A549 (cell line): ENCODE measurements around the gene CLASP2. TPM values are rescaled to one million over a fixed set of nuclear protein-coding genes. Genes with fewer than 3 reads are reported as not detected.
"Not testable (repeated sequence)": the region's sequence is repeated elsewhere in the genome, so short reads cannot be mapped to it uniquely, and the experiment has no call there.

Experiments
- ATAC-seq, 2 experiments: fragments of 200-7000 bp in 1 of 2; fragments of >200 bp in 1 of 2; cut with Nextera tagmentation in 1 of 2; cut with Tn5 transposase in 1 of 2; 3 replicates each; pipeline versions ENCODE4 v1.8.0 to v1.9.1; 2018 to 2020; ENCODE audit warnings: mild to moderate bottlenecking in 1 of 2, moderate library complexity in 1 of 2
- CTCF ChIA-PET: fragments of 300-600 bp; sonication (Branson Sonifier 250); formaldehyde crosslinking; extraction: SDS; loops from one replicate; lab custom pipeline; 2021; ENCODE audit warnings: antibody characterized with exemption, inconsistent platforms; lab: Yijun Ruan, JAX
- POLR2A ChIA-PET: fragments of 350-600 bp; formaldehyde crosslinking; extraction: SDS; loops from one replicate; lab custom pipeline; 2021; ENCODE audit warnings: antibody characterized with exemption, inconsistent platforms; lab: Yijun Ruan, JAX
- DNase-seq, 2 experiments: peaks; one replicate each; pipeline versions ENCODE4 v3.0.0 to v3.0.0-alpha.2; 2011 to 2016; ENCODE audit warnings: low read depth in 1 of 2, low spot score in 1 of 2
- FAIRE-seq: peaks from 2 replicates; lab custom pipeline; 2011; peaks lifted over from hg19 to GRCh38; lab: Jason Lieb, UNC
- H3K27ac ChIP-seq, 2 experiments: fragments of >200 bp; sonication (Bioruptor Twin); formaldehyde crosslinking; 3 replicates each; pipeline ENCODE4 v1.5.1; 2016 to 2017
- H3K4me1 ChIP-seq: fragments of >200 bp; sonication (Bioruptor Twin); formaldehyde crosslinking; 3 replicates; pipeline ENCODE4 v1.6.1; 2016
- H3K4me2 ChIP-seq: fragments of >200 bp; sonication (Bioruptor Twin); formaldehyde crosslinking; 3 replicates; pipeline ENCODE4 v1.6.1; 2016
- H3K4me3 ChIP-seq: fragments of >200 bp; sonication (Bioruptor Twin); formaldehyde crosslinking; 3 replicates; pipeline ENCODE4 v1.5.1; 2016
- H3K9me3 ChIP-seq: fragments of >200 bp; sonication (Bioruptor Twin); formaldehyde crosslinking; 3 replicates; pipeline ENCODE4 v1.6.1; 2016
- BHLHE40 ChIP-seq: IDR thresholded peaks from 2 replicates; pipeline ENCODE4 v1.6.1; 2012; ENCODE audit warnings: low read depth, low read length, inconsistent platforms
- CBX8 ChIP-seq: fragments of 200-600 bp; sonication (generic); IDR thresholded peaks from 2 replicates; pipeline ENCODE4 v1.6.1; 2016
- CHD4 ChIP-seq: fragments of 200-600 bp; sonication (generic); IDR thresholded peaks from 2 replicates; pipeline ENCODE4 v1.6.1; 2016; ENCODE audit warnings: antibody characterized with exemption, mild to moderate bottlenecking, borderline replicate concordance
- EHMT2 ChIP-seq: fragments of 200-600 bp; sonication (generic); IDR thresholded peaks from 2 replicates; pipeline ENCODE4 v1.6.1; 2016; ENCODE audit warnings: antibody characterized with exemption, low read depth, mild to moderate bottlenecking, moderate library complexity
- ESRRA ChIP-seq: fragments of 150-350 bp; IDR thresholded peaks from 2 replicates; pipeline ENCODE4 v1.6.1; 2014; ENCODE audit warnings: mild to moderate bottlenecking, low read length, borderline replicate concordance
- FOSB ChIP-seq: fragments of 250-450 bp; sonication (Bioruptor Pico); IDR thresholded peaks from 2 replicates; pipeline ENCODE4 v1.5.0; 2020; ENCODE audit warnings: mild to moderate bottlenecking, moderate library complexity
- HDAC2 ChIP-seq: fragments of 200-600 bp; sonication (generic); IDR thresholded peaks from 2 replicates; pipeline ENCODE4 v1.6.1; 2016
- JUN ChIP-seq, 2 experiments: fragments of >200 bp; sonication (Bioruptor Twin); formaldehyde crosslinking; IDR thresholded peaks; 2 replicates in 1 of 2; 3 replicates in 1 of 2; pipeline ENCODE4 v1.6.1; 2016 to 2017
- NFE2L2 ChIP-seq: fragments of 150-350 bp; conservative IDR thresholded peaks from 2 replicates; pipeline ENCODE4 v1.6.1; 2014; ENCODE audit warnings: low read length
- NR3C1 ChIP-seq: fragments of >200 bp; sonication (Bioruptor Twin); formaldehyde crosslinking; IDR thresholded peaks from 3 replicates; pipeline ENCODE4 v1.6.1; 2017
- POLR2A ChIP-seq: IDR thresholded peaks from 2 replicates; pipeline ENCODE4 v1.6.1; 2012; ENCODE audit warnings: mild to moderate bottlenecking, low read length
- POLR2AphosphoS2 ChIP-seq: conservative IDR thresholded peaks from 2 replicates; pipeline ENCODE4 v1.6.1; 2012; ENCODE audit warnings: low read length, improper control_type of control experiment, inconsistent platforms
- RAD21 ChIP-seq, 2 experiments: fragments of >200 bp in 1 of 2; sonication (Bioruptor Twin) in 1 of 2; formaldehyde crosslinking in 1 of 2; IDR thresholded peaks in 1 of 2; conservative IDR thresholded peaks in 1 of 2; 2 replicates in 1 of 2; 3 replicates in 1 of 2; pipeline ENCODE4 v1.6.1; 2012 to 2018; ENCODE audit warnings: inconsistent platforms in 1 of 2
- RFX5 ChIP-seq: fragments of 450-650 bp; IDR thresholded peaks from 2 replicates; pipeline ENCODE4 v1.7.1; 2014; ENCODE audit warnings: antibody characterized with exemption, mild to moderate bottlenecking, moderate library complexity
- SREBF2 ChIP-seq: fragments of 450-650 bp; IDR thresholded peaks from 2 replicates; pipeline ENCODE4 v1.6.1; 2014; ENCODE audit warnings: mild to moderate bottlenecking, moderate library complexity
- TFCP2L1 ChIP-seq: fragments of 250-450 bp; sonication (Bioruptor Pico); IDR thresholded peaks from 2 replicates; pipeline ENCODE4 v1.5.0; 2021; ENCODE audit warnings: mild to moderate bottlenecking
- TP53 ChIP-seq: fragments of 250-450 bp; sonication (Bioruptor Pico); IDR thresholded peaks from 2 replicates; pipeline ENCODE4 v1.5.0; 2021; ENCODE audit warnings: mild to moderate bottlenecking, moderate library complexity
- ZC3H11A ChIP-seq: fragments of 450-650 bp; IDR thresholded peaks from 2 replicates; pipeline ENCODE4 v1.6.1; 2014; ENCODE audit warnings: antibody characterized with exemption, mild to moderate bottlenecking
- ZFP36 ChIP-seq: fragments of 450-650 bp; IDR thresholded peaks from 2 replicates; pipeline ENCODE4 v1.6.1; 2014; ENCODE audit warnings: borderline replicate concordance; ENCODE audit not compliant: partially characterized antibody
- ZSCAN20 ChIP-seq: fragments of 250-450 bp; sonication (Bioruptor Pico); IDR thresholded peaks from 2 replicates; pipeline ENCODE4 v1.8.0; 2022; ENCODE audit warnings: mild to moderate bottlenecking, moderate library complexity
- WGBS: methylation state at CpG from one replicate; pipeline ENCODE4 v1.1.6; 2017; ENCODE audit errors: missing lambda C conversion rate; 5-methylcytosine and 5-hydroxymethylcytosine counted together
- polyA plus RNA-seq, 4 experiments: library from polyadenylated mRNA; depleted of rRNA in 3 of 4; stranded (reverse); fragments of >200 nt; fragmentation: RNase III in 1 of 4; extraction: RNeasy Plus Mini Kit Qiagen cat#74134 plus additional on column Dnase treatment in 1 of 4; gene quantifications; 2 replicates in 3 of 4; 3 replicates in 1 of 4; pipeline ENCODE4 v1.2.3, GENCODE V29; 2011 to 2017
- TF ChIP-seq, protein P1 (sequence below): IDR thresholded peaks from 2 replicates; pipeline ENCODE4 v1.6.1; 2012; ENCODE audit warnings: low read depth, borderline replicate concordance
- TF ChIP-seq, protein P2 (sequence below): fragments of >200 bp; sonication (Bioruptor Twin); formaldehyde crosslinking; IDR thresholded peaks from 3 replicates; pipeline ENCODE4 v1.6.1; 2016
- TF ChIP-seq, protein P3 (sequence below): fragments of 200-600 bp; sonication (generic); IDR thresholded peaks from 2 replicates; pipeline ENCODE4 v1.6.1; 2016; ENCODE audit warnings: antibody characterized with exemption, mild to moderate bottlenecking, moderate library complexity
- TF ChIP-seq, protein P4 (sequence below): fragments of >200 bp; sonication (Bioruptor Twin); formaldehyde crosslinking; IDR thresholded peaks from 2 replicates; pipeline ENCODE4 v1.6.1; 2016

Gene CLASP2
- polyA plus RNA-seq, 2 of the 4 experiments (the other 2 are of a cell fraction) = 18.1 to 66.5 TPM

DNA sequence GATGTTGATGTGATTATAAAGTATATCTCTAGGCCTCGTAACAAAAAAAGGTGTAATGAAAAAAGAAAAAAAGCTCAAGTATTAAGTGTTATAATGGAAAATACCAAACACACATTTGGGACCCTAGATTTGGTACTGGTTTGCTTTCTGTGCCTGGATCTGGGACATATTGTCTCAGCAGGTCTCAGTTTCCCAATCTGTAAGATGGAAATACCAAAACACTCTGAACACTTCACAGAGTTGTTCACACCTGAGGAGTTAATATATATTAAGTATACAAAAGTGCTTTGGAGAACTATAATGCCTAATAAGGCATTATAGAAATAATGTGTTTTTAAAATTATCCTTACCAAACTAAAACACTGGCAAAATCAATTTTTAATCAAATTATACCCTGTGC is 60.0 kb downstream of the CLASP2 start:
- H3K4me3 ChIP-seq = no peak overlapping the region
- H3K27ac ChIP-seq = no peak overlapping the region
- ATAC-seq (no peak), DNase-seq (no peak), FAIRE-seq (no peak)
- ChIA-PET POLR2A (interaction anchor here (2.4 kb wide), 1 partner anchor 217 kb away, joined by 15 read pairs; the partner anchor contains the start of gene UBP1), CTCF (no interaction called here)
- WGBS = 98% methylated on average over 1 of the region's 1 CpG
- H3K9me3 ChIP-seq = no peaks in the 10 kb centered on the region
- TF ChIP-seq CBX8 (no peak), RFX5 (no peak), ZSCAN20 (CRISPR knock-in tag) (no peak), NFE2L2 (no peak), HDAC2 (no peak), POLR2AphosphoS2 (no peak), POLR2A (no peak), TP53 (CRISPR knock-in tag) (no peak), CHD4 (no peak), TFCP2L1 (CRISPR knock-in tag) (no peak), EHMT2 (no peak), JUN (IDR thresholded peaks at IDR 0.05) (no peak), ZC3H11A (no peak)
- TF ChIP-seq, protein P1, sequence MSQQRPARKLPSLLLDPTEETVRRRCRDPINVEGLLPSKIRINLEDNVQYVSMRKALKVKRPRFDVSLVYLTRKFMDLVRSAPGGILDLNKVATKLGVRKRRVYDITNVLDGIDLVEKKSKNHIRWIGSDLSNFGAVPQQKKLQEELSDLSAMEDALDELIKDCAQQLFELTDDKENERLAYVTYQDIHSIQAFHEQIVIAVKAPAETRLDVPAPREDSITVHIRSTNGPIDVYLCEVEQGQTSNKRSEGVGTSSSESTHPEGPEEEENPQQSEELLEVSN = no peak
- TF ChIP-seq, protein P2, sequence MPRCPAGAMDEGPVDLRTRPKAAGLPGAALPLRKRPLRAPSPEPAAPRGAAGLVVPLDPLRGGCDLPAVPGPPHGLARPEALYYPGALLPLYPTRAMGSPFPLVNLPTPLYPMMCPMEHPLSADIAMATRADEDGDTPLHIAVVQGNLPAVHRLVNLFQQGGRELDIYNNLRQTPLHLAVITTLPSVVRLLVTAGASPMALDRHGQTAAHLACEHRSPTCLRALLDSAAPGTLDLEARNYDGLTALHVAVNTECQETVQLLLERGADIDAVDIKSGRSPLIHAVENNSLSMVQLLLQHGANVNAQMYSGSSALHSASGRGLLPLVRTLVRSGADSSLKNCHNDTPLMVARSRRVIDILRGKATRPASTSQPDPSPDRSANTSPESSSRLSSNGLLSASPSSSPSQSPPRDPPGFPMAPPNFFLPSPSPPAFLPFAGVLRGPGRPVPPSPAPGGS = no peak
- peak overlapping the region; percentile 84 for H3K4me2 ChIP-seq
- H3K4me1 ChIP-seq = peaks cover 16% of the 10 kb centered on the region

DNA sequence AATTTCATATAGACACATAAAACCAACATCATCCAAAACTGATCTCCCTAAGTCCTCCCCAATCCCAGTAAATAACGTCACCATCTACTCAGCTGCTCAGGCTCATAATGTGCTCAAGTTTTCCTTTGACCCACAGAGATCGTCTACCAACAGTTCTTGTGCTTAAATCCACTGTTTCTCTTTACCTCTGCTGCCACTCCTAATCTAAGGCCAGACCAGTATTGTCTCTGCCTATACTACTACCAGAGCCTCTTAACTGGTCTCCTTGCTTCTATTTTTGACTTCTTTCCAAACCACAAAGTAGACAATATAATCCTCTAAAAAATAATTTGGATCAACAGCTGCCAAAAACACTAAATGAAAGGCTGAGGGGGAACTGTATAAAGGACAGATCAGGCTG is 65.3 kb downstream of the CLASP2 start:
- DNase-seq (no peak), FAIRE-seq (no peak), ATAC-seq (no peak)
- no peak overlapping the region for H3K4me3 ChIP-seq
- WGBS = 86% methylated on average over 2 of the region's 2 CpGs
- H3K9me3 ChIP-seq = no peaks in the 10 kb centered on the region
- CTCF ChIA-PET = no interaction called here
- no peak overlapping the region for H3K4me2 ChIP-seq
- no peak overlapping the region for H3K27ac ChIP-seq
- POLR2A ChIA-PET = no interaction called here
- no peaks in the 10 kb centered on the region; the same call in 2 of the 3 replicates for H3K4me1 ChIP-seq
- TF ChIP-seq ESRRA (no peak), FOSB (CRISPR knock-in tag) (no peak), SREBF2 (no peak), BHLHE40 (no peak), RAD21 (conservative IDR thresholded peaks at IDR 0.05 in 1 of 2, IDR thresholded peaks at IDR 0.05 in 1 of 2) (no peak), HDAC2 (no peak)

DNA sequence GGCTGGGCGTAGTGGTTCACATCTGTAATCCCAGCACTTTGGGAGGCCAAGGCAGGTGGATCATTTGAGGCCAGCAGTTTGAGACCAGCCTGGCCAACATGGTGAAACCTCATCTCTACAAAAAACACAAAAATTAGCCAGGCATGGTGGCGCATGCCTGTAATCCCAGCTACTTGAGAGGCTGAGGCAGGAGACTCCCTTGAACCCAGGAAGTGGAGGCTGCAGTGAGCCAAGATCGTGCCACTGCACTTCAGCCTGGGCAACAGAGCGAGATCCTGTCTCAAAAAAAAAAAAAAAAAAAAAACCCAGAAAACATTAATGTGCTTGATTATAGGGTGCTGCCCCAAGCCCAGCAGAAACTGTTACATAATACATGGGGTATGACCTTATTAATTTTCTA is 67.0 kb downstream of the CLASP2 start:
- CTCF ChIA-PET, FAIRE-seq, H3K4me1 ChIP-seq, DNase-seq, H3K4me2 ChIP-seq, ATAC-seq, H3K4me3 ChIP-seq, H3K9me3 ChIP-seq, POLR2A ChIA-PET, H3K27ac ChIP-seq: not testable (repeated sequence)
- 97% methylated on average over 4 of the region's 4 CpGs for WGBS

DNA sequence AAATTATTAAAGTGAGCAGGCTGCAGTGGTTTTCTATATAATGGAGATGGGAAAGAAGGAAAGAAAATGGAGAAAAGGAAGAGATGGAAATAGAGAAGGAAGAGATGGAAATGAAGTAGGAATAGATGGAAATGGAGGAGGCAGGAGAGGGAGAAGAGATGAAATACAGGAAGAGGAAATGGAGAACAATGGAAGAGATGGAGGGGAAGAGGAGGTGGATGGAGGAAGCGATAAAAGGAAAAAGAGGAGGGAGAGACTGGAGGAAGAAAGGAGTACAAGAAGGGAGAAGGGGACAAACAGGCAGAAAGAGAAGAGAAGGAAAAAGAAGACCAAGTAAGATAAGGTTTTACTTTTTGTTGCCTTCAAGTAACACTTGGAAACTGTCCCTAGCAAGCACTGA is 67.6 kb downstream of the CLASP2 start:
- POLR2A ChIA-PET = no interaction called here
- DNase-seq = no peak
- no peaks in the 10 kb centered on the region for H3K9me3 ChIP-seq
- no peak overlapping the region for H3K4me3 ChIP-seq
- no peaks in the 10 kb centered on the region for H3K4me1 ChIP-seq
- 100% methylated on average over 1 of the region's 1 CpG for WGBS
- CTCF ChIA-PET = no interaction called here
- H3K4me2 ChIP-seq = no peak overlapping the region
- no peak for FAIRE-seq
- no peak for ATAC-seq
- H3K27ac ChIP-seq = no peak overlapping the region
- TF ChIP-seq ZFP36 (no peak), ZC3H11A (no peak), NFE2L2 (no peak), NR3C1 (no peak), TP53 (CRISPR knock-in tag) (no peak)
- TF ChIP-seq, protein P3, sequence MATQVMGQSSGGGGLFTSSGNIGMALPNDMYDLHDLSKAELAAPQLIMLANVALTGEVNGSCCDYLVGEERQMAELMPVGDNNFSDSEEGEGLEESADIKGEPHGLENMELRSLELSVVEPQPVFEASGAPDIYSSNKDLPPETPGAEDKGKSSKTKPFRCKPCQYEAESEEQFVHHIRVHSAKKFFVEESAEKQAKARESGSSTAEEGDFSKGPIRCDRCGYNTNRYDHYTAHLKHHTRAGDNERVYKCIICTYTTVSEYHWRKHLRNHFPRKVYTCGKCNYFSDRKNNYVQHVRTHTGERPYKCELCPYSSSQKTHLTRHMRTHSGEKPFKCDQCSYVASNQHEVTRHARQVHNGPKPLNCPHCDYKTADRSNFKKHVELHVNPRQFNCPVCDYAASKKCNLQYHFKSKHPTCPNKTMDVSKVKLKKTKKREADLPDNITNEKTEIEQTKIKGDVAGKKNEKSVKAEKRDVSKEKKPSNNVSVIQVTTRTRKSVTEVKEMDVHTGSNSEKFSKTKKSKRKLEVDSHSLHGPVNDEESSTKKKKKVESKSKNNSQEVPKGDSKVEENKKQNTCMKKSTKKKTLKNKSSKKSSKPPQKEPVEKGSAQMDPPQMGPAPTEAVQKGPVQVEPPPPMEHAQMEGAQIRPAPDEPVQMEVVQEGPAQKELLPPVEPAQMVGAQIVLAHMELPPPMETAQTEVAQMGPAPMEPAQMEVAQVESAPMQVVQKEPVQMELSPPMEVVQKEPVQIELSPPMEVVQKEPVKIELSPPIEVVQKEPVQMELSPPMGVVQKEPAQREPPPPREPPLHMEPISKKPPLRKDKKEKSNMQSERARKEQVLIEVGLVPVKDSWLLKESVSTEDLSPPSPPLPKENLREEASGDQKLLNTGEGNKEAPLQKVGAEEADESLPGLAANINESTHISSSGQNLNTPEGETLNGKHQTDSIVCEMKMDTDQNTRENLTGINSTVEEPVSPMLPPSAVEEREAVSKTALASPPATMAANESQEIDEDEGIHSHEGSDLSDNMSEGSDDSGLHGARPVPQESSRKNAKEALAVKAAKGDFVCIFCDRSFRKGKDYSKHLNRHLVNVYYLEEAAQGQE = no peak
- TF ChIP-seq, protein P4, sequence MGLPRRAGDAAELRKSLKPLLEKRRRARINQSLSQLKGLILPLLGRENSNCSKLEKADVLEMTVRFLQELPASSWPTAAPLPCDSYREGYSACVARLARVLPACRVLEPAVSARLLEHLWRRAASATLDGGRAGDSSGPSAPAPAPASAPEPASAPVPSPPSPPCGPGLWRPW = no peak
- TF ChIP-seq, protein P2 = no peak
